H1 (cell line): ENCODE measurements around the gene SYTL5. TPM values are rescaled to one million over a fixed set of nuclear protein-coding genes. Genes with fewer than 3 reads are reported as not detected.

Experiments used
- CTCF ChIA-PET: fragments of 300-600 bp; sonication (Branson Sonifier 250); formaldehyde crosslinking; loops from one replicate; lab custom pipeline; 2021; ENCODE audit not compliant: partially characterized antibody; lab: Charles Lee
- POLR2A ChIA-PET: fragments of 300-600 bp; sonication (Branson Sonifier 250); formaldehyde crosslinking; loops from one replicate; lab custom pipeline; 2021; ENCODE audit warnings: inconsistent platforms; ENCODE audit not compliant: partially characterized antibody; lab: Charles Lee
- DNase-seq, 2 experiments: peaks; one replicate each; pipeline versions ENCODE4 v3.0.0 to v3.0.0-alpha.2; 2010 to 2022; ENCODE audit warnings: low spot score in 2 of 2, low read depth in 1 of 2, mixed read lengths in 1 of 2
- FAIRE-seq: peaks from 2 replicates; lab custom pipeline; 2011; peaks lifted over from hg19 to GRCh38; lab: Jason Lieb, UNC
- H2AFZ ChIP-seq: 2 replicates; pipeline ENCODE4 v1.8.1; 2012; ENCODE audit warnings: low read length, inconsistent platforms
- H2AK5ac ChIP-seq: 2 replicates; pipeline ENCODE4 v1.6.1; 2013; ENCODE audit warnings: low read depth, low read length
- H2BK120ac ChIP-seq: replicated peaks from 2 replicates; pipeline ENCODE3; 2013; ENCODE audit warnings: low read depth, low read length, inconsistent platforms
- H2BK12ac ChIP-seq: 2 replicates; pipeline ENCODE4 v1.6.1; 2013; ENCODE audit warnings: low read depth, low read length
- H2BK15ac ChIP-seq: 2 replicates; pipeline ENCODE4 v1.6.1; 2013; ENCODE audit warnings: low read length
- H2BK20ac ChIP-seq: 2 replicates; pipeline ENCODE4 v1.6.1; 2013; ENCODE audit warnings: low read length
- H2BK5ac ChIP-seq: 2 replicates; pipeline ENCODE4 v1.6.1; 2013; ENCODE audit warnings: low read depth, low read length
- H3K14ac ChIP-seq: 2 replicates; pipeline ENCODE4 v1.6.1; 2013; ENCODE audit warnings: inconsistent platforms; ENCODE audit not compliant: insufficient read length
- H3K18ac ChIP-seq: 2 replicates; pipeline ENCODE4 v1.6.1; 2013; ENCODE audit warnings: low read length; ENCODE audit errors: extremely low read depth
- H3K23ac ChIP-seq: 2 replicates; pipeline ENCODE4 v1.6.1; 2013; ENCODE audit warnings: inconsistent platforms; ENCODE audit not compliant: insufficient read length
- H3K23me2 ChIP-seq: 2 replicates; pipeline ENCODE4 v1.6.1; 2013; ENCODE audit warnings: low read depth, low read length
- H3K27ac ChIP-seq: 2 replicates; pipeline ENCODE4 v1.6.1; 2011; ENCODE audit warnings: low read depth, low read length, inconsistent platforms
- H3K27me3 ChIP-seq, 4 experiments: replicated peaks in 1 of 4; 1 replicate in 1 of 4; 2 replicates in 3 of 4; pipeline versions ENCODE4 v1.6.1 to v1.8.1; 2011 to 2013; ENCODE audit warnings: low read length in 3 of 4, mild to moderate bottlenecking in 3 of 4, inconsistent platforms in 2 of 4, mixed read lengths in 2 of 4, moderate library complexity in 1 of 4; ENCODE audit not compliant: control insufficient read depth in 3 of 4, insufficient read depth in 3 of 4; ENCODE audit errors: extremely low read depth in 1 of 4
- H3K36me3 ChIP-seq, 4 experiments: 2 replicates each; pipeline versions ENCODE4 v1.6.1 to v1.8.1; 2011 to 2013; ENCODE audit warnings: mild to moderate bottlenecking in 4 of 4, low read length in 3 of 4, moderate library complexity in 2 of 4, control low read depth in 1 of 4, inconsistent platforms in 1 of 4; ENCODE audit not compliant: insufficient read depth in 4 of 4, control insufficient read depth in 2 of 4
- H3K4ac ChIP-seq: replicated peaks from 2 replicates; pipeline ENCODE3; 2013; ENCODE audit warnings: low read length, low read depth, mixed read lengths, inconsistent platforms; ENCODE audit not compliant: insufficient read length
- H3K4me1 ChIP-seq, 4 experiments: replicated peaks in 1 of 4; 1 replicate in 1 of 4; 2 replicates in 3 of 4; pipeline versions ENCODE4 v1.6.1 to v1.8.1; 2011 to 2013; ENCODE audit warnings: low read length in 3 of 4, inconsistent platforms in 2 of 4, mixed read lengths in 1 of 4; ENCODE audit not compliant: insufficient read depth in 4 of 4, control insufficient read depth in 3 of 4
- H3K4me2 ChIP-seq, 2 experiments: 2 replicates each; pipeline versions ENCODE4 v1.6.1 to v1.8.1; 2011 to 2013; ENCODE audit warnings: low read depth in 2 of 2, low read length in 2 of 2, control low read depth in 1 of 2, inconsistent platforms in 1 of 2, mild to moderate bottlenecking in 1 of 2; ENCODE audit not compliant: insufficient read depth in 1 of 2
- H3K4me3 ChIP-seq, 4 experiments: fragments of 200-600, 300-600 bp in 1 of 4; sonication (generic), shearing (Covaris generic), sonication (Bioruptor Twin) in 1 of 4; 2 replicates each; pipeline versions ENCODE4 v1.5.1 to v1.8.1; 2011 to 2016; ENCODE audit warnings: low read length in 4 of 4, low read depth in 3 of 4, control low read depth in 2 of 4, inconsistent platforms in 2 of 4, mild to moderate bottlenecking in 2 of 4, mixed read lengths in 1 of 4, moderate library complexity in 1 of 4; ENCODE audit not compliant: insufficient read depth in 2 of 4; ENCODE audit errors: extremely low read depth in 1 of 4
- H3K56ac ChIP-seq: replicated peaks from 2 replicates; pipeline ENCODE3; 2013; ENCODE audit warnings: low read depth, mild to moderate bottlenecking, mixed read lengths, low read length, inconsistent platforms; ENCODE audit not compliant: insufficient read length
- H3K79me1 ChIP-seq: 2 replicates; pipeline ENCODE4 v1.6.1; 2013; ENCODE audit warnings: low read depth, low read length, control low read depth
- H3K79me2 ChIP-seq, 2 experiments: 2 replicates each; pipeline versions ENCODE4 v1.6.1 to v1.8.1; 2012 to 2013; ENCODE audit warnings: low read length in 2 of 2, mild to moderate bottlenecking in 2 of 2, inconsistent platforms in 1 of 2; ENCODE audit not compliant: insufficient read depth in 2 of 2, control insufficient read depth in 1 of 2
- H3K9ac ChIP-seq, 4 experiments: replicated peaks in 1 of 4; 1 replicate in 1 of 4; 2 replicates in 3 of 4; pipeline versions ENCODE4 v1.6.1 to v1.8.1; 2011 to 2013; ENCODE audit warnings: low read depth in 3 of 4, low read length in 3 of 4, control low read depth in 2 of 4, mild to moderate bottlenecking in 2 of 4, moderate library complexity in 2 of 4, inconsistent platforms in 1 of 4; ENCODE audit errors: extremely low read depth in 1 of 4
- H3K9me3 ChIP-seq, 2 experiments: 2 replicates each; pipeline versions ENCODE4 v1.6.1 to v1.8.1; 2012 to 2013; ENCODE audit warnings: mild to moderate bottlenecking in 2 of 2, moderate library complexity in 2 of 2, control low read depth in 1 of 2, inconsistent platforms in 1 of 2, low read depth in 1 of 2, low read length in 1 of 2, mixed read lengths in 1 of 2; ENCODE audit not compliant: insufficient read depth in 2 of 2
- H4K20me1 ChIP-seq, 2 experiments: replicated peaks in 1 of 2; 2 replicates each; pipeline versions ENCODE3 to v1.8.1; 2011 to 2013; ENCODE audit warnings: inconsistent platforms in 2 of 2, low read length in 2 of 2, mild to moderate bottlenecking in 1 of 2; ENCODE audit not compliant: insufficient read depth in 2 of 2, control insufficient read depth in 1 of 2
- H4K5ac ChIP-seq: 2 replicates; pipeline ENCODE4 v1.6.1; 2013; ENCODE audit warnings: low read length, low read depth, mixed read lengths, inconsistent platforms; ENCODE audit not compliant: insufficient read length
- H4K8ac ChIP-seq: 2 replicates; pipeline ENCODE4 v1.8.0; 2013; ENCODE audit warnings: mild to moderate bottlenecking, moderate library complexity, low read length, inconsistent platforms; ENCODE audit not compliant: insufficient read depth; ENCODE audit errors: extremely low read depth
- H4K91ac ChIP-seq: replicated peaks from 2 replicates; pipeline ENCODE3; 2013; ENCODE audit warnings: low read length, mixed read lengths, inconsistent platforms; ENCODE audit not compliant: insufficient read length
- BRCA1 ChIP-seq: IDR thresholded peaks from 2 replicates; pipeline ENCODE4 v1.6.1; 2012; ENCODE audit warnings: low read depth, low read length, improper control_type of control experiment
- JUND ChIP-seq: IDR thresholded peaks from 2 replicates; pipeline ENCODE4 v1.6.1; 2011; ENCODE audit warnings: mild to moderate bottlenecking, improper control_type of control experiment, low read length
- SIRT6 ChIP-seq: IDR thresholded peaks from one replicate; pipeline ENCODE4 v1.7.1; 2012; ENCODE audit warnings: low read length, inconsistent platforms
- TAF1 ChIP-seq: IDR thresholded peaks from 2 replicates; pipeline ENCODE4 v1.6.1; 2011; ENCODE audit warnings: mild to moderate bottlenecking, low read depth, low read length
- WGBS, 2 experiments: shearing (Covaris generic) in 1 of 2; methylation state at CpG; one replicate each; pipeline versions ENCODE4 v1.1.6 to v1.1.7; 2013 to 2015; ENCODE audit warnings: low lambda C conversion rate in 2 of 2, mixed read lengths in 2 of 2, inconsistent platforms in 1 of 2, low coverage in 1 of 2, missing lambda C conversion rate in 1 of 2; ENCODE audit not compliant: insufficient replicate concordance in 2 of 2, insufficient coverage in 1 of 2, insufficient read length in 1 of 2; ENCODE audit errors: extremely low coverage in 1 of 2, missing lambda C conversion rate in 1 of 2; 5-methylcytosine and 5-hydroxymethylcytosine counted together
- polyA plus RNA-seq, 7 experiments: library from polyadenylated mRNA; depleted of rRNA in 3 of 7; stranded (reverse) in 5 of 7; unstranded in 2 of 7; fragments of >200 nt in 5 of 7; fragments of 200-250 nt in 2 of 7; gene quantifications; 1 replicate in 5 of 7; 2 replicates in 1 of 7; 4 replicates in 1 of 7; pipeline versions ENCODE4 v1.2.1 to v1.2.3, GENCODE V29; 2011 to 2013; ENCODE audit warnings: missing spikeins in 2 of 7, mixed read lengths in 2 of 7
- total RNA-seq: library from RNA; stranded (reverse); fragmentation: NEBNext Ultra II Directional; extraction: Animal tissue kit (Norgen Biotek cat#: 25700); gene quantifications from 2 replicates; pipeline ENCODE4 v1.2.1, GENCODE V29; 2021
- TF ChIP-seq, protein P1 (sequence below): IDR thresholded peaks from 2 replicates; pipeline ENCODE4 v1.6.1; 2012; ENCODE audit warnings: inconsistent platforms
- TF ChIP-seq, protein P2 (sequence below): IDR thresholded peaks from 2 replicates; pipeline ENCODE4 v1.6.1; 2012; ENCODE audit warnings: inconsistent platforms

The SYTL5 gene
- total and polyA plus RNA-seq, 2 of the 8 experiments (the other 6 are each of a cell fraction or from before 2014, with no cell fraction given): 0.15 to 0.52 TPM

DNA sequence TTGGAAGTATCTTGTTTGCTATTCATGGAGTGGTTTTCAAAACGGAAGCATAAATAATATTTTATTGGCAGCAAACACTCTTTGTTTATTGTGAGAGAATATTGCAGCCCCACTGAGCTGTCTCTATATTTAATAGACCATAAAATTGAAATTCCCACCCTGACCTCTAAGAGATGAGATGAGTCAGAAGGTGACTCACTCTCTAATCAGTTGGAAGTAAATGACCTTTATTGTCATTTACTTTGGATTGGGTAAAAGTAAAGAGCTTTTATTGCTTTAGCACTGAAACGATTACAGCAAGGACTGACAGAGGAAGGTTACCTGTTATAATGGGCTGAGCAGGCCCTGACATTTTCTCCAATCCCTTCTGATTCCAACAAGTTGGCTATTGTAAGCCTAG lies 55.0 kb downstream of the SYTL5 start:
- Histone ChIP-seq H4K5ac (no peak overlapping the region), H3K4me2 (no peak overlapping the region), H4K91ac (no peak overlapping the region), H3K79me2 (no peaks in the 10 kb centered on the region), H3K9me3 (no peaks in the 10 kb centered on the region), H3K27me3 (no peaks in the 10 kb centered on the region), H2BK120ac (no peak overlapping the region), H2AK5ac (no peak overlapping the region), H3K36me3 (no peaks in the 10 kb centered on the region), H2AFZ (no peak overlapping the region), H2BK12ac (no peak overlapping the region), H3K18ac (no peak overlapping the region), H3K14ac (no peak overlapping the region), H3K79me1 (no peaks in the 10 kb centered on the region), H4K20me1 (no peaks in the 10 kb centered on the region), H2BK5ac (no peak overlapping the region), H3K56ac (no peak overlapping the region), H2BK20ac (no peak overlapping the region), H3K27ac (no peak overlapping the region), H3K9ac (no peak overlapping the region), H3K4ac (no peak overlapping the region), H3K23ac (no peak overlapping the region), H3K23me2 (no peaks in the 10 kb centered on the region), H2BK15ac (no peak overlapping the region), H3K4me1 (no peaks in the 10 kb centered on the region), H4K8ac (no peak overlapping the region), H3K4me3 (no peak overlapping the region)
- DNase-seq (no peak), FAIRE-seq (no peak)
- ChIA-PET POLR2A (no interaction called here), CTCF (no interaction called here)
- TF ChIP-seq JUND (peak; percentile 77; the same call in 1 of the 2 replicates), SIRT6 (no peak), BRCA1 (no peak), TAF1 (no peak)
- TF ChIP-seq, protein P1, sequence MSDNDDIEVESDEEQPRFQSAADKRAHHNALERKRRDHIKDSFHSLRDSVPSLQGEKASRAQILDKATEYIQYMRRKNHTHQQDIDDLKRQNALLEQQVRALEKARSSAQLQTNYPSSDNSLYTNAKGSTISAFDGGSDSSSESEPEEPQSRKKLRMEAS: no peak
- TF ChIP-seq, protein P2, sequence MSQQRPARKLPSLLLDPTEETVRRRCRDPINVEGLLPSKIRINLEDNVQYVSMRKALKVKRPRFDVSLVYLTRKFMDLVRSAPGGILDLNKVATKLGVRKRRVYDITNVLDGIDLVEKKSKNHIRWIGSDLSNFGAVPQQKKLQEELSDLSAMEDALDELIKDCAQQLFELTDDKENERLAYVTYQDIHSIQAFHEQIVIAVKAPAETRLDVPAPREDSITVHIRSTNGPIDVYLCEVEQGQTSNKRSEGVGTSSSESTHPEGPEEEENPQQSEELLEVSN: no peak
- WGBS, 2 experiments: 53% methylated on average over 2 of the region's 2 CpGs; no CpG with 5 or more reads in 1 of the 2 experiments
